Measurements from ENCODE around the gene MBD6.

DNA sequence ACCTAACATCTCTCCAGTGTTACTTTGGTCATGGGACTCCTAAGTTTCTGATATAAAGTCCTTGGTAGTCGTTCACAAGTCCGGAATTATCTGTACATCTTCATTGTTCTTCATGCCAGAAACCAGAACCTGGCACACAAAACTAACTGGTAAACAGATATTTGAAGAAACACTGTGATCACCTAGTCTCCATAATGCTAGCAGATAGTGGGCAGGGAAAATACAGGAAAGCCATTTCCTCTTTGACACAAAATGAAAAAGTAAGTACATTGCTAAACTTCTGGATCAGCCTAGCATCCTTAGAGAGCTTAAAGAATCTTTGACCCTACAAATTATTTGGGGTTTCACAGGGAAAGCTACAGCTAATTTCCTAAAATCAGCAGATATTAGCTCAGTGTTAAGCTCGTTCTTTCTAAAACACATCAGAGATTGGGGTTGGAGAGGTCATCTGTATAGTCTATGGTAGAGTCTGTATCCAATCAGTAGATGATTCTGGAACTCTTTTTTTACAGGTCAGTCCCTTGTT, 7.2 kb upstream of the MBD6 start:
- TF ChIP-seq EZH2phosphoT487 (IDR thresholded peaks at IDR 0.05; ENCODE audit: insufficient read depth, low read depth) (no peak), EZH2 (IDR thresholded peaks at IDR 0.05; ENCODE audit: insufficient read depth, poor library complexity, severe bottlenecking) (no peak)
